Adrenal gland (tissue), 12 donors: ENCODE data around the gene ZNF608. TPM values are rescaled to one million over a fixed set of nuclear protein-coding genes. Genes with fewer than 3 reads are reported as not detected.

Experiments used
- DNase-seq, 7 donors: peaks; one replicate each; pipeline ENCODE4 v3.0.0-alpha.2; 2019 to 2020
- H3K27ac ChIP-seq, 5 donors: fragments of 200-600 bp; sonication (generic) in 4 of 5; 1 replicate in 3 of 5; 2 replicates in 2 of 5; pipeline versions ENCODE4 v1.5.1 to v1.8.0; 2016 to 2020; ENCODE audit warnings: mild to moderate bottlenecking in 1 of 5
- H3K27me3 ChIP-seq: fragments of 200-600 bp; 2 replicates; pipeline ENCODE4 v1.8.0; 2021
- H3K36me3 ChIP-seq, 2 donors: fragments of 200-600 bp; replicated peaks in 1 of 2; 1 replicate in 1 of 2; 2 replicates in 1 of 2; pipeline versions ENCODE4 v1.5.1 to v1.8.0; 2018 to 2022
- H3K4me1 ChIP-seq, 2 donors: fragments of 200-600 bp; replicated peaks in 1 of 2; 1 replicate in 1 of 2; 2 replicates in 1 of 2; pipeline versions ENCODE4 v1.5.1 to v1.8.0; 2018 to 2021
- H3K4me3 ChIP-seq, 4 donors: fragments of 200-600 bp; sonication (generic) in 3 of 4; one replicate each; pipeline ENCODE4 v1.5.1; 2016 to 2018
- H3K9me3 ChIP-seq, 3 donors: fragments of 200-600 bp; sonication (generic) in 1 of 3; replicated peaks in 1 of 3; 1 replicate in 2 of 3; 2 replicates in 1 of 3; pipeline versions ENCODE4 v1.5.1 to v1.8.0; 2016 to 2021
- CTCF ChIP-seq, 6 experiments: fragments of 450-650 bp in 4 of 6; fragments of 200-600 bp in 2 of 6; sonication (generic) in 1 of 6; IDR thresholded peaks; 1 replicate in 5 of 6; 2 replicates in 1 of 6; pipeline versions ENCODE4 v1.5.1 to v1.8.0; 2016 to 2021; ENCODE audit warnings: antibody characterized with exemption in 6 of 6, mild to moderate bottlenecking in 2 of 6, moderate library complexity in 1 of 6
- POLR2A ChIP-seq, 2 donors: fragments of 450-650 bp; IDR thresholded peaks; one replicate each; pipeline ENCODE4 v1.6.1; 2017; ENCODE audit warnings: antibody characterized with exemption in 2 of 2, mild to moderate bottlenecking in 2 of 2, moderate library complexity in 1 of 2
- WGBS, 4 donors: extraction: QIAGEN DNeasy Blood & Tissue Kit in 2 of 4; methylation state at CpG; one replicate each; pipeline versions ENCODE4 v1.1.5 to v1.1.7; 2013 to 2017; 5-methylcytosine and 5-hydroxymethylcytosine counted together
- intact Hi-C, 2 donors: fragments of 100-400 bp; cut with DNase I; formaldehyde crosslinking; loops; one replicate each; pipeline versions ENCODE4 v1.14.1 to v1.15.0; 2022 to 2023
- polyA plus RNA-seq, 3 donors: library from polyadenylated mRNA; stranded (reverse); fragments of 200-250 nt in 2 of 3; fragments of 350-450 nt in 1 of 3; fragmentation: Illumina TruSeq in 1 of 3; extraction: RNeasy Lipid Tissue Mini Kit (QIAGEN cat#74804) in 1 of 3; gene quantifications; one replicate each; pipeline ENCODE4 v1.2.3, GENCODE V29; 2013 to 2014
- total RNA-seq, 9 donors: library from RNA; depleted of rRNA in 4 of 9; stranded (reverse); fragments of >200 nt in 4 of 9; fragments of 120-200 nt in 1 of 9; fragmentation: NEBNext Ultra II Directional in 1 of 9; extraction: Animal tissue kit (Norgen Biotek cat#: 25700) in 1 of 9; gene quantifications; one replicate each; pipeline versions ENCODE4 v1.1.0 to v1.2.4, GENCODE V29; 2013 to 2023
- donor health status: healthy with polysubstance abuse.
- donor health status: Bipolar disorder and iron deficiency.
- donor health status: DM: yes; HTN: yes; CAD: no.
- donor health status: DM: no; HTN: no; CAD: no.
- donor health status: DM: no; HTN: no; CAD: no.
- donor health status: DM: yes; HTN: yes; CAD: no.

Gene ZNF608
- total and polyA plus RNA-seq, 12 donors, result 14.4 to 55.0 (median 29.1) TPM

- H3K27ac ChIP-seq, result no peak overlapping the region
- no peak overlapping the region for H3K4me3 ChIP-seq
- 96 to 100% (median 100%) methylated on average over 1 of the region's 1 CpG for whole genome bisulfite sequencing, 4 donors
- intact Hi-C loops, result no loop called here
- no peaks in the 10 kb centered on the region for H3K9me3 ChIP-seq
- no peaks in the 10 kb centered on the region for H3K27me3 ChIP-seq
- H3K4me1 ChIP-seq, result peaks cover 0 to 5% of the 10 kb centered on the region in 2 donors
- TF ChIP-seq POLR2A (IDR thresholded peaks at IDR 0.05) (no peak), CTCF (IDR thresholded peaks at IDR 0.05) (no peak)
- H3K36me3 ChIP-seq, result no peaks in the 10 kb centered on the region
- no peak for DNase-seq
Observed at GRCh38 chr5:124782262-124782661, 35.8 kb upstream of the ZNF608 start.

- Histone ChIP-seq H3K4me1 (peaks cover 0 to 5% of the 10 kb centered on the region in 2 donors), H3K36me3 (no peaks in the 10 kb centered on the region), H3K9me3 (no peaks in the 10 kb centered on the region), H3K4me3 (no peak overlapping the region), H3K27me3 (no peaks in the 10 kb centered on the region), H3K27ac (no peak overlapping the region)
- WGBS, 4 donors, result 91 to 96% (median 93%) methylated on average over 4 of the region's 4 CpGs
- intact Hi-C loops, result no loop called here
- no peak for DNase-seq
- TF ChIP-seq POLR2A (IDR thresholded peaks at IDR 0.05) (no peak), CTCF (IDR thresholded peaks at IDR 0.05) (no peak)
Observed at GRCh38 chr5:124780011-124780410, 33.6 kb upstream of the ZNF608 start.

- 71 to 86% (median 80%) methylated on average over 5 of the region's 5 CpGs for WGBS, 4 donors
- Histone ChIP-seq H3K4me1 (no peaks in the 10 kb centered on the region), H3K9me3 (no peaks in the 10 kb centered on the region), H3K36me3 (no peaks in the 10 kb centered on the region), H3K27ac (no peak overlapping the region), H3K4me3 (no peak overlapping the region), H3K27me3 (no peaks in the 10 kb centered on the region)
- DNase-seq, result no peak
- TF ChIP-seq CTCF (IDR thresholded peaks at IDR 0.05), result no peak
- no peak for TF ChIP-seq POLR2A (IDR thresholded peaks at IDR 0.05)
- intact Hi-C loops, result no loop called here
Observed at GRCh38 chr5:124773315-124774311, 27.2 kb upstream of the ZNF608 start.

GRCh38 chr5:124772457-124773200 lies 26.2 kb upstream of the ZNF608 start:
- Histone ChIP-seq H3K4me3 (no peak overlapping the region), H3K36me3 (no peaks in the 10 kb centered on the region), H3K27ac (no peak overlapping the region), H3K9me3 (no peaks in the 10 kb centered on the region), H3K27me3 (no peaks in the 10 kb centered on the region), H3K4me1 (no peaks in the 10 kb centered on the region)
- intact Hi-C loops, result no loop called here
- DNase-seq, result no peak
- 45 to 74% (median 58%) methylated on average over 1 of the region's 1 CpG for WGBS, 4 donors
- no peak for TF ChIP-seq CTCF (IDR thresholded peaks at IDR 0.05)
- no peak for TF ChIP-seq POLR2A (IDR thresholded peaks at IDR 0.05)
